Epithelial cell of alveolus of lung (primary cell): ENCODE measurements around the gene GYPC. TPM values are rescaled to one million over a fixed set of nuclear protein-coding genes. Genes with fewer than 3 reads are reported as not detected.

ENCODE experiments used
- total RNA-seq: library from RNA; depleted of rRNA; stranded (reverse); fragments of >200 nt; gene quantifications from 2 replicates; pipeline ENCODE4 v1.2.1, GENCODE V29; 2015

Gene GYPC, protein sequence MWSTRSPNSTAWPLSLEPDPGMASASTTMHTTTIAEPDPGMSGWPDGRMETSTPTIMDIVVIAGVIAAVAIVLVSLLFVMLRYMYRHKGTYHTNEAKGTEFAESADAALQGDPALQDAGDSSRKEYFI
- total RNA-seq, result 93.2 and 195 TPM in 2 replicates

DNA sequence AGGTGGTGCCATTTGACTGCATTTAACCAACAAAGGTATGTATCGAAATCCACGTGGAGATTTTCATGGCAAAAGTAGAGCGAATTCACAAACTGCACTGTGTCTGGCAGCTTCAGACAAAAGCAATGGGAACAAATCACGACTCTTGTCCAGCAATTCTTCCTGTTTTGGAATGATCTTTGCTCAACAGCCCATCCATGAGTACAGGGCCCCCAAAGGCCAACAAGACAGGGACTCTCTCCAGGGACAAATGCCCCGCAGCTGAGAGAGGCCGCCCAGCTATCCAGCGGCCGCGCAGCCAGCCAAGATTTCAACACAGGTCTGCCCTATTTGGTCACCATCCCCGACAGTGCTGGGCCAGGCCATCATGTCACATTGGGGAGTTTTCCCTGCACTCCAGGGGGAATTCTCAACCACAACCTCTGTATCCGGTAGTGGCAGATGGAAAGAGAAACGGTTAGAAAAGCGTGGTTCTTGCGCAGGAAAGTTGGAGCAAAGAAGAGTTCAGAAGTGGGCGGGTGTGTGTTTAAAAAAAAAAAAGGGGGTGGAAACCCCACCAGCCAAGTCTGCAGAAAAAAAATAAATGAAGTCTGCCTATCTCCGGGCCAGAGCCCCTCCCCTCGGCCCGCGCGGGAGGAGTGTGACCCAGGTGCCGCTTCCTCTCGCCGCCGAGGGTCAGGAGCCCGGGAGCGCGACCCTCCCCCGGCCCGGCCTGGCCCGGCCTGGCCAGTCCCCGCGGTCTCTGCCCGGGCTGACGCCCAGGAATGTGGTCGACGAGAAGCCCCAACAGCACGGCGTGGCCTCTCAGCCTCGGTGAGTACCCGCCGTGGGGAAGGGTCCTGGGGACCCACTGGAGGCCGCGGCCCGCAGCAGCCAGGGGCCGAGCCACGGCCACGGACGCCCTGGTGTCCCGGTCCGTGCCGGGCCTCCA lies at the start of gene GYPC:
Gene GYPC (plus strand): TSS at position 659 of the 931 bp plus-strand sequence. CDS start 106 bp downstream, at position 765.

Other genes with a start within 250 kb of the GYPC start
- gene TEX51, start 242.7 kb downstream of the GYPC start, total RNA-seq, result not detected in 2 replicates